Testis (tissue), 2 donors: ENCODE data around the gene PMFBP1.
"Not testable (repeated sequence)": the region's sequence is repeated elsewhere in the genome, so short reads cannot be mapped to it uniquely, and the experiment has no call there.

ENCODE experiments used
- POLR2A ChIP-seq: fragments of 450-650 bp; IDR thresholded peaks from one replicate; pipeline ENCODE4 v1.6.1; 2017; ENCODE audit warnings: antibody characterized with exemption, mild to moderate bottlenecking, moderate library complexity
- TF ChIP-seq, protein P1 (sequence below), 3 experiments: fragments of 450-650 bp in 2 of 3; fragments of 200-600 bp in 1 of 3; sonication (generic) in 1 of 3; IDR thresholded peaks; one replicate each; pipeline ENCODE4 v1.5.1; 2016 to 2019; ENCODE audit warnings: antibody characterized with exemption in 3 of 3, mild to moderate bottlenecking in 2 of 3, moderate library complexity in 1 of 3

DNA sequence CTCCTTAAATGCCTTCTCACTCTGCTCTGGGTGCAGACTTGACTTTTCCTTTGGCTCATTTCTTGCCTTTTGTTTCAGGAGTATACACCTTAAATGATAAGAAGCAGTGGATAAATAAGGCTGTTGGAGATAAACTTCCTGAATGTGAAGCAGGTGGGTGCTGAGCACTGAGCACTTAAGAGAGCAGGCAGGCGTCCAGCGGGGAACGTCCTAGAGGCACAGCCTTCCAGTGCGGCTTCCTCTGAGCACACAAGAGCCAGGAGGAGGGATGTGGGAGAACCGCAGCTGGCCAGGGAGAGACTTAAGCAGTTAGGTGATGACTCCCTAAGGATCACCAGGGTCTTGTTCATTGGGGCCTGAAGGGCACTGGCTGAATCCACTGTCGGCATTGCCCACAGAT lies 96.9 kb downstream of the PMFBP1 start:
- TF ChIP-seq, protein P1, sequence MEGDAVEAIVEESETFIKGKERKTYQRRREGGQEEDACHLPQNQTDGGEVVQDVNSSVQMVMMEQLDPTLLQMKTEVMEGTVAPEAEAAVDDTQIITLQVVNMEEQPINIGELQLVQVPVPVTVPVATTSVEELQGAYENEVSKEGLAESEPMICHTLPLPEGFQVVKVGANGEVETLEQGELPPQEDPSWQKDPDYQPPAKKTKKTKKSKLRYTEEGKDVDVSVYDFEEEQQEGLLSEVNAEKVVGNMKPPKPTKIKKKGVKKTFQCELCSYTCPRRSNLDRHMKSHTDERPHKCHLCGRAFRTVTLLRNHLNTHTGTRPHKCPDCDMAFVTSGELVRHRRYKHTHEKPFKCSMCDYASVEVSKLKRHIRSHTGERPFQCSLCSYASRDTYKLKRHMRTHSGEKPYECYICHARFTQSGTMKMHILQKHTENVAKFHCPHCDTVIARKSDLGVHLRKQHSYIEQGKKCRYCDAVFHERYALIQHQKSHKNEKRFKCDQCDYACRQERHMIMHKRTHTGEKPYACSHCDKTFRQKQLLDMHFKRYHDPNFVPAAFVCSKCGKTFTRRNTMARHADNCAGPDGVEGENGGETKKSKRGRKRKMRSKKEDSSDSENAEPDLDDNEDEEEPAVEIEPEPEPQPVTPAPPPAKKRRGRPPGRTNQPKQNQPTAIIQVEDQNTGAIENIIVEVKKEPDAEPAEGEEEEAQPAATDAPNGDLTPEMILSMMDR (IDR thresholded peaks at IDR 0.05), result not testable (repeated sequence)
- not testable (repeated sequence) for TF ChIP-seq POLR2A
